HepG2 (cell line): ENCODE measurements around the gene CAMTA2. TPM values are rescaled to one million over a fixed set of nuclear protein-coding genes. Genes with fewer than 3 reads are reported as not detected.
A peak's percentile ranks its signal among the peaks of the same experiment; 100 is the strongest.

Experiments used
- ATAC-seq: fragments of 200-7000 bp; cut with Tn5 transposase; 3 replicates; pipeline ENCODE4 v1.9.1; 2020; ENCODE audit warnings: mild to moderate bottlenecking, moderate library complexity
- BruUV-seq: library from RNA; stranded (reverse); fragments of 400-500 nt; replicated peaks from 2 replicates; lab custom pipeline; 2021; lab: Mats Ljungman, UMichigan
- CTCF ChIA-PET: fragments of 300-600 bp; formaldehyde crosslinking; extraction: SDS; loops from one replicate; lab custom pipeline; 2021; ENCODE audit warnings: low total read pairs, inconsistent platforms, low intra/inter-chr PET ratio; lab: Yijun Ruan, JAX
- POLR2A ChIA-PET: fragments of 350-600 bp; sonication (Branson Sonifier 250); formaldehyde crosslinking; loops from one replicate; lab custom pipeline; 2020; ENCODE audit warnings: antibody characterized with exemption, inconsistent platforms; lab: Yijun Ruan, JAX
- DNase-seq: peaks from one replicate; pipeline ENCODE4 v3.0.0-alpha.2; 2015; ENCODE audit warnings: low spot score
- FAIRE-seq: peaks from 3 replicates; lab custom pipeline; 2011; peaks lifted over from hg19 to GRCh38; lab: Jason Lieb, UNC
- H2AFZ ChIP-seq: one replicate; pipeline ENCODE4 v1.6.1; 2011; ENCODE audit warnings: low read length, inconsistent platforms
- H3K27ac ChIP-seq: fragments of 300-600 bp; 3 replicates; pipeline ENCODE4 v1.8.0; 2011; ENCODE audit warnings: mixed run types, mild to moderate bottlenecking, mixed read lengths, low read length, inconsistent platforms; ENCODE audit not compliant: insufficient read depth; ENCODE audit errors: extremely low read length
- H3K27me3 ChIP-seq, 2 experiments: fragments of 200-600 bp in 1 of 2; 2 replicates in 1 of 2; 3 replicates in 1 of 2; pipeline versions ENCODE4 v1.6.0 to v1.8.0; 2011; ENCODE audit warnings: low read length in 2 of 2, mild to moderate bottlenecking in 2 of 2, moderate library complexity in 2 of 2, inconsistent platforms in 1 of 2; ENCODE audit not compliant: insufficient read depth in 2 of 2, control insufficient read depth in 1 of 2
- H3K36me3 ChIP-seq, 2 experiments: fragments of 200-600 bp in 1 of 2; replicated peaks in 1 of 2; 2 replicates in 1 of 2; 3 replicates in 1 of 2; pipeline versions ENCODE4 v1.5.1 to v1.8.0; 2011; ENCODE audit warnings: low read length in 2 of 2, inconsistent platforms in 1 of 2; ENCODE audit not compliant: insufficient read depth in 2 of 2, control insufficient read depth in 1 of 2
- H3K4me1 ChIP-seq: 2 replicates; pipeline ENCODE4 v1.5.1; 2012; ENCODE audit warnings: low read length, inconsistent platforms; ENCODE audit not compliant: insufficient read depth
- H3K4me2 ChIP-seq: 2 replicates; pipeline ENCODE4 v1.6.0; 2011; ENCODE audit warnings: low read depth, low read length, inconsistent platforms
- H3K4me3 ChIP-seq, 3 experiments: fragments of 200-600 bp in 1 of 3; sonication (generic), shearing (Covaris generic) in 1 of 3; replicated peaks in 1 of 3; 2 replicates each; pipeline ENCODE4 v1.5.1; 2011 to 2016; ENCODE audit warnings: low read length in 3 of 3, inconsistent platforms in 2 of 3, low read depth in 2 of 3, mild to moderate bottlenecking in 2 of 3, control low read depth in 1 of 3, mixed read lengths in 1 of 3; ENCODE audit not compliant: insufficient read depth in 1 of 3
- H3K79me2 ChIP-seq: one replicate; pipeline ENCODE4 v1.6.1; 2011; ENCODE audit warnings: low read length, inconsistent platforms; ENCODE audit not compliant: insufficient read depth
- H3K9ac ChIP-seq: 2 replicates; pipeline ENCODE4 v1.6.0; 2011; ENCODE audit warnings: mild to moderate bottlenecking, low read depth, low read length, inconsistent platforms; ENCODE audit not compliant: insufficient read depth
- H3K9me3 ChIP-seq: 2 replicates; pipeline ENCODE4 v1.5.1; 2012; ENCODE audit warnings: mild to moderate bottlenecking, low read length
- H4K20me1 ChIP-seq: 2 replicates; pipeline ENCODE4 v1.6.0; 2011; ENCODE audit warnings: inconsistent platforms, mild to moderate bottlenecking, low read length, moderate library complexity; ENCODE audit not compliant: insufficient read depth
- CEBPB ChIP-seq: IDR thresholded peaks from 2 replicates; pipeline ENCODE4 v1.6.1; 2011; ENCODE audit warnings: low read depth, low read length, improper control_type of control experiment, borderline replicate concordance
- DNMT3B ChIP-seq: conservative IDR thresholded peaks from 2 replicates; pipeline ENCODE4 v1.6.1; 2016; ENCODE audit warnings: missing biosample characterization, control low read depth
- GRHL1 ChIP-seq: sonication (generic); formaldehyde crosslinking; conservative IDR thresholded peaks from 2 replicates; pipeline ENCODE4 v1.8.0; 2022; ENCODE audit warnings: missing genetic modification reagents
- HNRNPK ChIP-seq: fragments of 200-400 bp; formaldehyde crosslinking; IDR thresholded peaks from 2 replicates; pipeline ENCODE4 v1.6.1; 2018; ENCODE audit warnings: low read length, low read depth, moderate library complexity, mild to moderate bottlenecking; ENCODE audit not compliant: poor library complexity, severe bottlenecking
- KLF15 ChIP-seq: sonication (generic); formaldehyde crosslinking; IDR thresholded peaks from 2 replicates; pipeline ENCODE4 v1.8.1; 2023; ENCODE audit warnings: borderline replicate concordance, mild to moderate bottlenecking, inconsistent platforms, missing genetic modification reagents, mixed read lengths
- MYNN ChIP-seq: sonication (generic); formaldehyde crosslinking; IDR thresholded peaks from 2 replicates; pipeline ENCODE4 v1.4.0; 2020; ENCODE audit warnings: mild to moderate bottlenecking, low read depth, missing genetic modification reagents
- RFXANK ChIP-seq: IDR thresholded peaks from 2 replicates; pipeline ENCODE4 v1.6.1; 2016
- TEAD3 ChIP-seq: optimal IDR thresholded peaks from 2 replicates; pipeline ENCODE3; 2016; ENCODE audit warnings: borderline replicate concordance
- XRCC5 ChIP-seq: fragments of 200-400 bp; formaldehyde crosslinking; optimal IDR thresholded peaks from 2 replicates; pipeline ENCODE3; 2017; ENCODE audit warnings: mild to moderate bottlenecking, low read length
- ZNF331 ChIP-seq: sonication (generic); formaldehyde crosslinking; IDR thresholded peaks from 2 replicates; pipeline ENCODE4 v1.4.0; 2020; ENCODE audit warnings: missing genetic modification reagents
- ZNF335 ChIP-seq: sonication (generic); formaldehyde crosslinking; IDR thresholded peaks from 2 replicates; pipeline ENCODE4 v1.4.0; 2020; ENCODE audit warnings: missing genetic modification reagents
- ZNF510 ChIP-seq: sonication (generic); formaldehyde crosslinking; IDR thresholded peaks from 2 replicates; pipeline ENCODE4 v1.4.0; 2020; ENCODE audit warnings: low read depth, mild to moderate bottlenecking, missing genetic modification reagents
- ZNF619 ChIP-seq: sonication (generic); formaldehyde crosslinking; IDR thresholded peaks from 2 replicates; pipeline ENCODE4 v1.4.0; 2020; ENCODE audit warnings: mild to moderate bottlenecking, missing genetic modification reagents
- ZNF639 ChIP-seq: conservative IDR thresholded peaks from 2 replicates; pipeline ENCODE4 v1.6.1; 2018; ENCODE audit warnings: missing genetic modification reagents
- ZNF737 ChIP-seq: sonication (generic); formaldehyde crosslinking; IDR thresholded peaks from 2 replicates; pipeline ENCODE4 v1.5.0; 2020; ENCODE audit warnings: missing genetic modification reagents, mild to moderate bottlenecking, borderline replicate concordance
- ZNF781 ChIP-seq: sonication (generic); formaldehyde crosslinking; IDR thresholded peaks from 2 replicates; pipeline ENCODE4 v1.5.1; 2020; ENCODE audit warnings: borderline replicate concordance, mild to moderate bottlenecking, missing genetic modification reagents; ENCODE audit errors: not compliant biosample characterization
- WGBS: methylation state at CpG from one replicate; pipeline ENCODE4 v1.1.6; 2017; ENCODE audit warnings: low lambda C conversion rate; 5-methylcytosine and 5-hydroxymethylcytosine counted together
- in situ Hi-C: cut with HindIII; loops from 2 replicates; pipeline ENCODE4 v1.10.0; 2017; ENCODE audit warnings: low pct_unique_long_range_greater_than_20kb; ENCODE audit not compliant: extremely low pct_ligation_motif_present
- intact Hi-C: fragments of 100-400 bp; cut with micrococcal nuclease; formaldehyde crosslinking; loops from one replicate; pipeline ENCODE4 v1.10.0; 2022; ENCODE audit not compliant: unreplicated experiment
- polyA plus RNA-seq, 8 experiments: library from polyadenylated mRNA; depleted of rRNA in 3 of 8; stranded (reverse) in 7 of 8; unstranded in 1 of 8; fragments of >200 nt; fragmentation: Illumina TruSeq in 4 of 8; extraction: Trizol in 4 of 8; gene quantifications; 2 replicates each; pipeline versions ENCODE4 v1.2.1 to v1.2.3, GENCODE V29; 2011 to 2016; ENCODE audit warnings: low read depth in 4 of 8, missing spikeins in 1 of 8, mixed read lengths in 1 of 8; ENCODE audit not compliant: insufficient read depth in 1 of 8
- total RNA-seq, 5 experiments: library from RNA; depleted of rRNA; stranded (reverse); fragments of >200 nt; fragmentation: Illumina TruSeq; extraction: Trizol; gene quantifications; 2 replicates each; pipeline ENCODE4 v1.2.3, GENCODE V29; 2016; ENCODE audit warnings: low read depth in 1 of 5

The CAMTA2 gene
- total and polyA plus RNA-seq, 2 of the 13 experiments (the other 11 are each of a cell fraction or from before 2014, with no cell fraction given): 4.1 to 7.1 TPM

- Histone ChIP-seq H3K4me1 (peaks cover 23% of the 10 kb centered on the region), H3K9me3 (no peaks in the 10 kb centered on the region), H3K9ac (no peak overlapping the region), H3K27me3 (no peaks in the 10 kb centered on the region; a peak in 1 of 5 replicates), H3K4me2 (no peak overlapping the region), H4K20me1 (no peaks in the 10 kb centered on the region), H3K4me3 (no peak overlapping the region), H3K27ac (no peak overlapping the region), H3K79me2 (peaks cover 25% of the 10 kb centered on the region), H2AFZ (no peak overlapping the region), H3K36me3 (peaks cover 0 to 11% of the 10 kb centered on the region in 2 experiments; a peak in 1 of 5 replicates)
- ChIA-PET POLR2A (interaction anchor here (6.6 to 10.5 kb wide), 3 partner anchors 16 to 57 kb away, joined by 103 to 273 read pairs (median 201); partner anchors contain the start of genes ENO3, PFN1, RNF167 and SLC25A11), CTCF (no interaction called here)
- no TSS peak for BruUV-seq
- DNase-seq (no peak), ATAC-seq (no peak), FAIRE-seq (no peak)
- in situ Hi-C loops: no loop called here
- intact Hi-C loops: loop anchor here (5.0 to 10.0 kb wide), 2 partner anchors 58 to 251 kb away; partner anchors contain the start of gene ARRB2
- WGBS: 98% methylated on average over 15 of the region's 15 CpGs
- TF ChIP-seq ZNF781 (CRISPR knock-in tag) (no peak), ZNF619 (no peak), XRCC5 (no peak), CEBPB (peak; percentile 35; the same call in 1 of the 2 replicates), ZNF335 (CRISPR knock-in tag) (no peak), GRHL1 (no peak), ZNF639 (CRISPR knock-in tag) (no peak), HNRNPK (no peak), ZNF510 (CRISPR knock-in tag) (no peak), MYNN (CRISPR knock-in tag) (no peak), RFXANK (no peak), ZNF331 (CRISPR knock-in tag) (no peak), KLF15 (CRISPR knock-in tag) (no peak), ZNF737 (no peak), TEAD3 (CRISPR knock-in tag) (peak; percentile 18), DNMT3B (CRISPR knock-in tag) (no peak)
Observed at GRCh38 chr17:4965311-4965986, 22.0 kb downstream of the CAMTA2 start.
